HepG2 (cell line): ENCODE results near the gene CD300A. TPM values are rescaled to one million over a fixed set of nuclear protein-coding genes. Genes with fewer than 3 reads are reported as not detected.
"Not testable (repeated sequence)": the region's sequence is repeated elsewhere in the genome, so short reads cannot be mapped to it uniquely, and the experiment has no call there.

Experiments
- ATAC-seq: fragments of 200-7000 bp; cut with Tn5 transposase; 3 replicates; pipeline ENCODE4 v1.9.1; 2020; ENCODE audit warnings: mild to moderate bottlenecking, moderate library complexity
- BruUV-seq: library from RNA; stranded (reverse); fragments of 400-500 nt; replicated peaks from 2 replicates; lab custom pipeline; 2021; lab: Mats Ljungman, UMichigan
- CTCF ChIA-PET: fragments of 300-600 bp; formaldehyde crosslinking; extraction: SDS; loops from one replicate; lab custom pipeline; 2021; ENCODE audit warnings: low total read pairs, inconsistent platforms, low intra/inter-chr PET ratio; lab: Yijun Ruan, JAX
- POLR2A ChIA-PET: fragments of 350-600 bp; sonication (Branson Sonifier 250); formaldehyde crosslinking; loops from one replicate; lab custom pipeline; 2020; ENCODE audit warnings: antibody characterized with exemption, inconsistent platforms; lab: Yijun Ruan, JAX
- DNase-seq: peaks from one replicate; pipeline ENCODE4 v3.0.0-alpha.2; 2015; ENCODE audit warnings: low spot score
- FAIRE-seq: peaks from 3 replicates; lab custom pipeline; 2011; peaks lifted over from hg19 to GRCh38; lab: Jason Lieb, UNC
- H2AFZ ChIP-seq: one replicate; pipeline ENCODE4 v1.6.1; 2011; ENCODE audit warnings: low read length, inconsistent platforms
- H3K27ac ChIP-seq: fragments of 300-600 bp; 3 replicates; pipeline ENCODE4 v1.8.0; 2011; ENCODE audit warnings: mixed run types, mild to moderate bottlenecking, mixed read lengths, low read length, inconsistent platforms; ENCODE audit not compliant: insufficient read depth; ENCODE audit errors: extremely low read length
- H3K27me3 ChIP-seq, 2 experiments: fragments of 200-600 bp in 1 of 2; 2 replicates in 1 of 2; 3 replicates in 1 of 2; pipeline versions ENCODE4 v1.6.0 to v1.8.0; 2011; ENCODE audit warnings: low read length in 2 of 2, mild to moderate bottlenecking in 2 of 2, moderate library complexity in 2 of 2, inconsistent platforms in 1 of 2; ENCODE audit not compliant: insufficient read depth in 2 of 2, control insufficient read depth in 1 of 2
- H3K36me3 ChIP-seq, 2 experiments: fragments of 200-600 bp in 1 of 2; replicated peaks in 1 of 2; 2 replicates in 1 of 2; 3 replicates in 1 of 2; pipeline versions ENCODE4 v1.5.1 to v1.8.0; 2011; ENCODE audit warnings: low read length in 2 of 2, inconsistent platforms in 1 of 2; ENCODE audit not compliant: insufficient read depth in 2 of 2, control insufficient read depth in 1 of 2
- H3K4me1 ChIP-seq: 2 replicates; pipeline ENCODE4 v1.5.1; 2012; ENCODE audit warnings: low read length, inconsistent platforms; ENCODE audit not compliant: insufficient read depth
- H3K4me2 ChIP-seq: 2 replicates; pipeline ENCODE4 v1.6.0; 2011; ENCODE audit warnings: low read depth, low read length, inconsistent platforms
- H3K4me3 ChIP-seq, 3 experiments: fragments of 200-600 bp in 1 of 3; sonication (generic), shearing (Covaris generic) in 1 of 3; replicated peaks in 1 of 3; 2 replicates each; pipeline ENCODE4 v1.5.1; 2011 to 2016; ENCODE audit warnings: low read length in 3 of 3, inconsistent platforms in 2 of 3, low read depth in 2 of 3, mild to moderate bottlenecking in 2 of 3, control low read depth in 1 of 3, mixed read lengths in 1 of 3; ENCODE audit not compliant: insufficient read depth in 1 of 3
- H3K79me2 ChIP-seq: one replicate; pipeline ENCODE4 v1.6.1; 2011; ENCODE audit warnings: low read length, inconsistent platforms; ENCODE audit not compliant: insufficient read depth
- H3K9ac ChIP-seq: 2 replicates; pipeline ENCODE4 v1.6.0; 2011; ENCODE audit warnings: mild to moderate bottlenecking, low read depth, low read length, inconsistent platforms; ENCODE audit not compliant: insufficient read depth
- H3K9me3 ChIP-seq: 2 replicates; pipeline ENCODE4 v1.5.1; 2012; ENCODE audit warnings: mild to moderate bottlenecking, low read length
- H4K20me1 ChIP-seq: 2 replicates; pipeline ENCODE4 v1.6.0; 2011; ENCODE audit warnings: inconsistent platforms, mild to moderate bottlenecking, low read length, moderate library complexity; ENCODE audit not compliant: insufficient read depth
- ATF7-NPFF ChIP-seq: sonication (generic); formaldehyde crosslinking; IDR thresholded peaks from 2 replicates; pipeline ENCODE4 v1.8.1; 2023; ENCODE audit warnings: mild to moderate bottlenecking, low read depth, missing genetic modification reagents, moderate library complexity
- ESRRA ChIP-seq: sonication (generic); formaldehyde crosslinking; IDR thresholded peaks from 2 replicates; pipeline ENCODE4 v1.5.1; 2020; ENCODE audit warnings: mild to moderate bottlenecking, low read depth, missing genetic modification reagents
- ZFAT ChIP-seq: sonication (generic); formaldehyde crosslinking; conservative IDR thresholded peaks from 2 replicates; pipeline ENCODE4 v1.8.1; 2023; ENCODE audit warnings: missing genetic modification reagents, inconsistent platforms
- whole genome bisulfite sequencing: methylation state at CpG from one replicate; pipeline ENCODE4 v1.1.6; 2017; ENCODE audit warnings: low lambda C conversion rate; 5-methylcytosine and 5-hydroxymethylcytosine counted together
- in situ Hi-C: cut with HindIII; loops from 2 replicates; pipeline ENCODE4 v1.10.0; 2017; ENCODE audit warnings: low pct_unique_long_range_greater_than_20kb; ENCODE audit not compliant: extremely low pct_ligation_motif_present
- intact Hi-C: fragments of 100-400 bp; cut with micrococcal nuclease; formaldehyde crosslinking; loops from one replicate; pipeline ENCODE4 v1.10.0; 2022; ENCODE audit not compliant: unreplicated experiment
- polyA plus RNA-seq, 8 experiments: library from polyadenylated mRNA; depleted of rRNA in 3 of 8; stranded (reverse) in 7 of 8; unstranded in 1 of 8; fragments of >200 nt; fragmentation: Illumina TruSeq in 4 of 8; extraction: Trizol in 4 of 8; gene quantifications; 2 replicates each; pipeline versions ENCODE4 v1.2.1 to v1.2.3, GENCODE V29; 2011 to 2016; ENCODE audit warnings: low read depth in 4 of 8, missing spikeins in 1 of 8, mixed read lengths in 1 of 8; ENCODE audit not compliant: insufficient read depth in 1 of 8
- total RNA-seq, 5 experiments: library from RNA; depleted of rRNA; stranded (reverse); fragments of >200 nt; fragmentation: Illumina TruSeq; extraction: Trizol; gene quantifications; 2 replicates each; pipeline ENCODE4 v1.2.3, GENCODE V29; 2016; ENCODE audit warnings: low read depth in 1 of 5
- TF ChIP-seq, protein P1 (sequence below): sonication (generic); formaldehyde crosslinking; IDR thresholded peaks from 2 replicates; pipeline ENCODE4 v1.4.0; 2020; ENCODE audit warnings: missing genetic modification reagents, borderline replicate concordance
- TF ChIP-seq, protein P2 (sequence below): sonication (generic); formaldehyde crosslinking; IDR thresholded peaks from 2 replicates; pipeline ENCODE4 v1.4.0; 2020; ENCODE audit warnings: mild to moderate bottlenecking, missing genetic modification reagents

The CD300A gene
- total and polyA plus RNA-seq, 2 of the 13 experiments (the other 11 are each of a cell fraction or from before 2014, with no cell fraction given), result not detected

GRCh38 chr17:74485022-74485743, 18.7 kb downstream of the CD300A start (continued):
- TF ChIP-seq, protein P1, sequence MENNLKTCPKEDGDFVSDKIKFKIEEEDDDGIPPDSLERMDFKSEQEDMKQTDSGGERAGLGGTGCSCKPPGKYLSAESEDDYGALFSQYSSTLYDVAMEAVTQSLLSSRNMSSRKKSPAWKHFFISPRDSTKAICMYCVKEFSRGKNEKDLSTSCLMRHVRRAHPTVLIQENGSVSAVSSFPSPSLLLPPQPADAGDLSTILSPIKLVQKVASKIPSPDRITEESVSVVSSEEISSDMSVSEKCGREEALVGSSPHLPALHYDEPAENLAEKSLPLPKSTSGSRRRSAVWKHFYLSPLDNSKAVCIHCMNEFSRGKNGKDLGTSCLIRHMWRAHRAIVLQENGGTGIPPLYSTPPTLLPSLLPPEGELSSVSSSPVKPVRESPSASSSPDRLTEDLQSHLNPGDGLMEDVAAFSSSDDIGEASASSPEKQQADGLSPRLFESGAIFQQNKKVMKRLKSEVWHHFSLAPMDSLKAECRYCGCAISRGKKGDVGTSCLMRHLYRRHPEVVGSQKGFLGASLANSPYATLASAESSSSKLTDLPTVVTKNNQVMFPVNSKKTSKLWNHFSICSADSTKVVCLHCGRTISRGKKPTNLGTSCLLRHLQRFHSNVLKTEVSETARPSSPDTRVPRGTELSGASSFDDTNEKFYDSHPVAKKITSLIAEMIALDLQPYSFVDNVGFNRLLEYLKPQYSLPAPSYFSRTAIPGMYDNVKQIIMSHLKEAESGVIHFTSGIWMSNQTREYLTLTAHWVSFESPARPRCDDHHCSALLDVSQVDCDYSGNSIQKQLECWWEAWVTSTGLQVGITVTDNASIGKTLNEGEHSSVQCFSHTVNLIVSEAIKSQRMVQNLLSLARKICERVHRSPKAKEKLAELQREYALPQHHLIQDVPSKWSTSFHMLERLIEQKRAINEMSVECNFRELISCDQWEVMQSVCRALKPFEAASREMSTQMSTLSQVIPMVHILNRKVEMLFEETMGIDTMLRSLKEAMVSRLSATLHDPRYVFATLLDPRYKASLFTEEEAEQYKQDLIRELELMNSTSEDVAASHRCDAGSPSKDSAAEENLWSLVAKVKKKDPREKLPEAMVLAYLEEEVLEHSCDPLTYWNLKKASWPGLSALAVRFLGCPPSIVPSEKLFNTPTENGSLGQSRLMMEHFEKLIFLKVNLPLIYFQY (CRISPR knock-in tag), result no peak
- no peak for TF ChIP-seq ESRRA (CRISPR knock-in tag)
- no peak for TF ChIP-seq ATF7-NPFF (CRISPR knock-in tag)
- TF ChIP-seq, all 625 proteins: peak for 0

- ATAC-seq, result no peak
- Histone ChIP-seq H2AFZ (no peak overlapping the region), H3K9me3 (no peaks in the 10 kb centered on the region), H3K27ac (no peak overlapping the region), H4K20me1 (no peaks in the 10 kb centered on the region), H3K36me3 (no peaks in the 10 kb centered on the region), H3K27me3 (peaks cover 6 to 37% of the 10 kb centered on the region in 2 experiments; a peak in 4 of 5 replicates), H3K4me1 (no peaks in the 10 kb centered on the region), H3K9ac (no peak overlapping the region), H3K4me2 (no peak overlapping the region), H3K79me2 (no peaks in the 10 kb centered on the region), H3K4me3 (no peak overlapping the region)
- CTCF ChIA-PET, result no interaction called here
- POLR2A ChIA-PET, result no interaction called here
- BruUV-seq, result no TSS peak
- WGBS, result 49% methylated on average over 4 of the region's 5 CpGs
- no peak for FAIRE-seq
- no peak for DNase-seq
- intact Hi-C loops, result no loop called here
- in situ Hi-C loops, result no loop called here
- TF ChIP-seq ZFAT, result no peak
- TF ChIP-seq, protein P2, sequence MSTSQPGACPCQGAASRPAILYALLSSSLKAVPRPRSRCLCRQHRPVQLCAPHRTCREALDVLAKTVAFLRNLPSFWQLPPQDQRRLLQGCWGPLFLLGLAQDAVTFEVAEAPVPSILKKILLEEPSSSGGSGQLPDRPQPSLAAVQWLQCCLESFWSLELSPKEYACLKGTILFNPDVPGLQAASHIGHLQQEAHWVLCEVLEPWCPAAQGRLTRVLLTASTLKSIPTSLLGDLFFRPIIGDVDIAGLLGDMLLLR (CRISPR knock-in tag), result no peak
Observed at GRCh38 chr17:74485841-74486240, 19.4 kb downstream of the CD300A start.

DNA sequence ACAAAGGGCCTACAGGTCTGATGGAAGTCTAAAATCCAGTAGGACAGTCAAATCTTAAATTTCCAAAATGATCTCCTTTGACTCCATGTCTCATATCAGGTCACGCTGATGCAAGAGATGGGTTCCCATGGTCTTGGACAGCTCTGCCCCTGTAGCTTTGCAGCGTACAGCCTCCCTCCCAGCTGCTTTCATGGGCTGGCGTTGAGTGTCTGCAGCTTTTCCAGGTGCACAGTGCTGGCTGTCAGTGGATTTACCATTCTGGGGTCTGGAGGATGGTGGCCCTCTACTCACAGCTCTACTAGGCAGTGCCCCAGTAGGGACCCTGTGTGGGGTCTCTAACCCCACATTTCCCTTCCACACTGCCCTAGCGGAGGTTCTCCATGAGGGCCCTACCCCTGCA, 21.8 kb downstream of the CD300A start:
- H3K36me3 ChIP-seq, BruUV-seq, H3K9ac ChIP-seq, H3K4me2 ChIP-seq, intact Hi-C loops, CTCF ChIA-PET, POLR2A ChIA-PET, in situ Hi-C loops, H3K4me1 ChIP-seq, H3K79me2 ChIP-seq, H4K20me1 ChIP-seq, FAIRE-seq, DNase-seq, H3K27ac ChIP-seq, H3K4me3 ChIP-seq, ATAC-seq, H3K9me3 ChIP-seq, H2AFZ ChIP-seq: not testable (repeated sequence)
- 67% methylated on average over 4 of the region's 4 CpGs for WGBS
- peaks cover 0 to 20% of the 10 kb centered on the region in 2 experiments; a peak in 3 of 5 replicates for H3K27me3 ChIP-seq
